Trophoblast cell (in vitro differentiated cells and primary cell): ENCODE measurements around the gene ERBB2.
A peak's percentile ranks its signal among the peaks of the same experiment; 100 is the strongest.

Experiments used
- DNase-seq, 2 donors: peaks; one replicate each; pipeline ENCODE4 v3.0.0-alpha.2; 2016
- H2AFZ ChIP-seq: 2 replicates; pipeline ENCODE4 v1.6.1; 2013; ENCODE audit warnings: low read length, moderate library complexity, mild to moderate bottlenecking; ENCODE audit not compliant: insufficient read depth, poor library complexity
- H2AK5ac ChIP-seq: 2 replicates; pipeline ENCODE4 v1.6.1; 2013; ENCODE audit warnings: mild to moderate bottlenecking, low read length
- H2BK120ac ChIP-seq: 2 replicates; pipeline ENCODE4 v1.6.1; 2013; ENCODE audit warnings: low read length, mild to moderate bottlenecking, moderate library complexity; ENCODE audit not compliant: insufficient read depth, poor library complexity
- H2BK12ac ChIP-seq: 2 replicates; pipeline ENCODE4 v1.6.1; 2013; ENCODE audit warnings: mild to moderate bottlenecking, low read length, moderate library complexity
- H2BK5ac ChIP-seq: 2 replicates; pipeline ENCODE4 v1.6.1; 2013; ENCODE audit warnings: low read length, low read depth, moderate library complexity, mild to moderate bottlenecking; ENCODE audit not compliant: poor library complexity
- H3K14ac ChIP-seq: 2 replicates; pipeline ENCODE4 v1.6.1; 2013; ENCODE audit warnings: mild to moderate bottlenecking, low read length
- H3K18ac ChIP-seq: 2 replicates; pipeline ENCODE4 v1.6.1; 2013; ENCODE audit warnings: mild to moderate bottlenecking, low read length
- H3K23ac ChIP-seq: 2 replicates; pipeline ENCODE4 v1.6.1; 2013; ENCODE audit warnings: low read length
- H3K27ac ChIP-seq: 2 replicates; pipeline ENCODE4 v1.5.1; 2013; ENCODE audit warnings: low read depth, mild to moderate bottlenecking, inconsistent platforms, low read length, moderate library complexity
- H3K27me3 ChIP-seq: 2 replicates; pipeline ENCODE4 v1.6.1; 2013; ENCODE audit warnings: inconsistent platforms, mild to moderate bottlenecking, low read length, moderate library complexity; ENCODE audit not compliant: insufficient read depth
- H3K36me3 ChIP-seq, 2 experiments: 1 replicate in 1 of 2; 2 replicates in 1 of 2; pipeline ENCODE4 v1.6.1; 2013; ENCODE audit warnings: low read length in 2 of 2, mild to moderate bottlenecking in 2 of 2, moderate library complexity in 1 of 2; ENCODE audit not compliant: insufficient read depth in 2 of 2, control insufficient read depth in 1 of 2
- H3K4ac ChIP-seq: 2 replicates; pipeline ENCODE4 v1.6.1; 2013; ENCODE audit warnings: low read depth, mild to moderate bottlenecking, low read length, moderate library complexity
- H3K4me1 ChIP-seq, 2 experiments: 1 replicate in 1 of 2; 2 replicates in 1 of 2; pipeline ENCODE4 v1.6.1; 2013; ENCODE audit warnings: low read length in 2 of 2, mild to moderate bottlenecking in 2 of 2, moderate library complexity in 1 of 2; ENCODE audit not compliant: insufficient read depth in 2 of 2, control insufficient read depth in 1 of 2
- H3K4me2 ChIP-seq: 2 replicates; pipeline ENCODE4 v1.6.1; 2013; ENCODE audit warnings: inconsistent platforms, mild to moderate bottlenecking, low read length, moderate library complexity
- H3K4me3 ChIP-seq: 2 replicates; pipeline ENCODE4 v1.5.1; 2013; ENCODE audit warnings: mild to moderate bottlenecking, low read depth, low read length, inconsistent platforms
- H3K79me1 ChIP-seq: one replicate; pipeline ENCODE4 v1.6.1; 2013; ENCODE audit warnings: low read length
- H3K79me2 ChIP-seq: 2 replicates; pipeline ENCODE4 v1.6.1; 2013; ENCODE audit warnings: low read length, mild to moderate bottlenecking; ENCODE audit not compliant: control insufficient read depth, insufficient read depth, poor library complexity
- H3K9ac ChIP-seq: 2 replicates; pipeline ENCODE4 v1.6.1; 2013; ENCODE audit warnings: mild to moderate bottlenecking, low read length
- H3K9me3 ChIP-seq: 2 replicates; pipeline ENCODE4 v1.6.1; 2013; ENCODE audit warnings: low read depth, mild to moderate bottlenecking, control low read depth, inconsistent platforms, low read length; ENCODE audit not compliant: insufficient read depth
- H4K12ac ChIP-seq: 2 replicates; pipeline ENCODE4 v1.6.1; 2013; ENCODE audit warnings: low read depth, mild to moderate bottlenecking, low read length, moderate library complexity
- H4K8ac ChIP-seq: 2 replicates; pipeline ENCODE4 v1.6.1; 2013; ENCODE audit warnings: low read depth, mild to moderate bottlenecking, low read length, moderate library complexity
- H4K91ac ChIP-seq: one replicate; pipeline ENCODE4 v1.6.1; 2013; ENCODE audit warnings: low read depth, mild to moderate bottlenecking, low read length, moderate library complexity
- WGBS: extraction: QIAGEN DNeasy Blood & Tissue Kit; methylation state at CpG from one replicate; pipeline ENCODE4 v1.1.7; 2013; ENCODE audit warnings: missing lambda C conversion rate; ENCODE audit not compliant: insufficient read length, insufficient coverage; ENCODE audit errors: extremely low coverage; 5-methylcytosine and 5-hydroxymethylcytosine counted together

The ERBB2 gene

DNA sequence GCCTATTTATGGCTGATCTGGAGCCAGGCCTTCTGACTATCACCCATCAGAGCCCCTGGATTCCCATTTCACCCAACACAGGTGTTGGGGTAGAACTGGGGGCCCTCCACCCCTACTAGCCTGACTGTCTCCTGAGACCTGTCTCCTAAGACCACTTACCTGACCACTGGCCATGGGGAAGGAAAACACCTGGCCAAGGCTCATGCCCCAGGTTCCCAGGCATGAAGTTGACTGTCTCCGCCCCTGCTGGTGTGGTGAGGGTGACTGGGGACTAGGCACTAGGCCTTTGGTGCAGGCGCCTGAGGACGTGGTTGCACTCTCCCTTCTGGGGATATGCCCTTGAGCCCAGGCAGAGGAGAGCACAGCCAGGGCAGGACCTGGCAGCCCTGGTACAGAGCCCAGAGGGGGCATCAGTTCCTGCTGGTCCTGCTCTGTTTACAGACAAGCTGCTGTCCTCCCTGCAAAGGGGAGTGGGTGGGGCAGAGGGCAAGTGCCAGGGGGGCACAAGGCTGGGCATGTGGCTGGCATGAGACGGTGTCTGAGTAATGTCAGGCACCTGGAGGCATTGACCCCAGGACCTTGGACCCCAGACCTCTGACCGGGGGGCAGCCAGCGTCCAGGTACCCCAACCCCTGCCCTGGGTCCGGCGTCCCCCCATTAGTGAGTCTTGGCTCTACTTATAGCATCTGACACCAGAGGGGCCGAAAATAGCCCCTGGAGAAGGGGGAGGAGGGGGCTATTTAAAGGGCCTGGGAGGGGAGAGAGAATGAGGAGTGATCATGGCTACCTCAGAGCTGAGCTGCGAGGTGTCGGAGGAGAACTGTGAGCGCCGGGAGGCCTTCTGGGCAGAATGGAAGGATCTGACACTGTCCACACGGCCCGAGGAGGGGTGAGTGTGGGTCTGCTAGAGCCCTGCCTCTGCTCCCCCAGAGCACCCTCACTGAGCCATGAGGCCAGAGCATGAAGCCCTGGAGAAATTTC, 35.0 kb upstream of the ERBB2 start, which contains the start of gene TCAP:
TSS of gene TCAP (plus strand) at position 769 of the 981 bp plus-strand sequence. CDS start at position 780, 11 bp downstream.
- H2AFZ ChIP-seq = no peak within 1 kb of the TSS
- H4K91ac ChIP-seq = no peak within 1 kb of the TSS
- H3K14ac ChIP-seq = no peak within 1 kb of the TSS
- no peak within 1 kb of the TSS for H3K4me2 ChIP-seq
- H3K36me3 ChIP-seq = peaks cover 23 to 25% of the 10 kb centered on the region in 2 experiments
- H3K9me3 ChIP-seq = peaks cover 1% of the 10 kb centered on the region
- no peak within 1 kb of the TSS for H2BK12ac ChIP-seq
- no peak within 1 kb of the TSS for H2AK5ac ChIP-seq
- H2BK5ac ChIP-seq = no peak within 1 kb of the TSS
- H3K4me1 ChIP-seq = peaks cover 11 to 14% of the 10 kb centered on the region in 2 experiments
- H4K8ac ChIP-seq = no peak within 1 kb of the TSS
- H3K27me3 ChIP-seq = peaks cover 21% of the 10 kb centered on the region
- no peak within 1 kb of the TSS for H3K18ac ChIP-seq
- no peak within 1 kb of the TSS for H3K4ac ChIP-seq
- H3K23ac ChIP-seq = no peak within 1 kb of the TSS
- no peaks in the 10 kb centered on the region for H3K79me2 ChIP-seq
- no peak within 1 kb of the TSS for H3K4me3 ChIP-seq
- H3K27ac ChIP-seq = no peak within 1 kb of the TSS
- no peak within 1 kb of the TSS for H4K12ac ChIP-seq
- no peak within 1 kb of the TSS for H2BK120ac ChIP-seq
- DNase-seq = peak in 1 of 2 donors; percentile 29
- WGBS = no CpG with 5 or more reads among the region's 15 CpGs
- H3K79me1 ChIP-seq = no peaks in the 10 kb centered on the region
- peak within 1 kb of the TSS; percentile 5 for H3K9ac ChIP-seq

GRCh38 chr17:39665642-39666224, 34.1 kb upstream of the ERBB2 start:
- H3K18ac ChIP-seq = no peak overlapping the region
- H3K14ac ChIP-seq = no peak overlapping the region
- no peak overlapping the region for H4K91ac ChIP-seq
- DNase-seq = peak in 1 of 2 donors; percentile 10
- H2BK120ac ChIP-seq = no peak overlapping the region
- H2BK5ac ChIP-seq = no peak overlapping the region
- peaks cover 21% of the 10 kb centered on the region for H3K27me3 ChIP-seq
- no peak overlapping the region for H3K4me2 ChIP-seq
- no CpG with 5 or more reads among the region's 17 CpGs for WGBS
- H2BK12ac ChIP-seq = no peak overlapping the region
- H3K4me1 ChIP-seq = peaks cover 11 to 14% of the 10 kb centered on the region in 2 experiments
- no peak overlapping the region for H2AFZ ChIP-seq
- H4K8ac ChIP-seq = no peak overlapping the region
- H3K79me2 ChIP-seq = no peaks in the 10 kb centered on the region
- peaks cover 1% of the 10 kb centered on the region for H3K9me3 ChIP-seq
- no peak overlapping the region for H3K23ac ChIP-seq
- H3K79me1 ChIP-seq = no peaks in the 10 kb centered on the region
- no peak overlapping the region for H3K9ac ChIP-seq
- no peak overlapping the region for H3K4ac ChIP-seq
- H3K27ac ChIP-seq = no peak overlapping the region
- H3K36me3 ChIP-seq = peaks cover 15 to 16% of the 10 kb centered on the region in 2 experiments
- no peak overlapping the region for H4K12ac ChIP-seq
- H3K4me3 ChIP-seq = no peak overlapping the region
- no peak overlapping the region for H2AK5ac ChIP-seq

GRCh38 chr17:39666231-39666600, 33.6 kb upstream of the ERBB2 start:
- Histone ChIP-seq H3K14ac (no peak overlapping the region), H3K27ac (no peak overlapping the region), H4K12ac (no peak overlapping the region), H2BK12ac (no peak overlapping the region), H3K23ac (no peak overlapping the region), H3K36me3 (peaks cover 10 to 11% of the 10 kb centered on the region in 2 experiments), H3K79me1 (no peaks in the 10 kb centered on the region), H2AK5ac (no peak overlapping the region), H2AFZ (no peak overlapping the region), H3K4me1 (peaks cover 11 to 14% of the 10 kb centered on the region in 2 experiments), H2BK5ac (no peak overlapping the region), H2BK120ac (no peak overlapping the region), H3K4ac (no peak overlapping the region), H3K18ac (no peak overlapping the region), H3K27me3 (peaks cover 21% of the 10 kb centered on the region), H4K8ac (no peak overlapping the region), H4K91ac (no peak overlapping the region), H3K79me2 (no peaks in the 10 kb centered on the region), H3K4me3 (no peak overlapping the region), H3K9ac (no peak overlapping the region), H3K4me2 (no peak overlapping the region), H3K9me3 (no peaks in the 10 kb centered on the region)
- no CpG with 5 or more reads among the region's 2 CpGs for WGBS
- DNase-seq = no peak

GRCh38 chr17:39666601-39667261, 33.1 kb upstream of the ERBB2 start:
- H4K12ac ChIP-seq = no peak overlapping the region
- no peak overlapping the region for H2BK120ac ChIP-seq
- peaks cover 21% of the 10 kb centered on the region for H3K27me3 ChIP-seq
- H3K79me1 ChIP-seq = no peaks in the 10 kb centered on the region
- H2BK5ac ChIP-seq = no peak overlapping the region
- H3K18ac ChIP-seq = no peak overlapping the region
- no peak overlapping the region for H3K4ac ChIP-seq
- no peak overlapping the region for H3K4me2 ChIP-seq
- H2BK12ac ChIP-seq = no peak overlapping the region
- H4K8ac ChIP-seq = no peak overlapping the region
- H3K9ac ChIP-seq = no peak overlapping the region
- H2AK5ac ChIP-seq = no peak overlapping the region
- H3K4me1 ChIP-seq = peaks cover 11 to 14% of the 10 kb centered on the region in 2 experiments
- H2AFZ ChIP-seq = no peak overlapping the region
- H3K9me3 ChIP-seq = no peaks in the 10 kb centered on the region
- H3K23ac ChIP-seq = no peak overlapping the region
- no peaks in the 10 kb centered on the region for H3K79me2 ChIP-seq
- no peak overlapping the region for H3K27ac ChIP-seq
- H3K14ac ChIP-seq = no peak overlapping the region
- peak in 1 of 2 donors; percentile 8 for DNase-seq
- H3K36me3 ChIP-seq = peaks cover 6 to 7% of the 10 kb centered on the region in 2 experiments
- no peak overlapping the region for H4K91ac ChIP-seq
- no peak overlapping the region for H3K4me3 ChIP-seq
- WGBS = no CpG with 5 or more reads among the region's 11 CpGs
